ENCODE measurements around the gene NAIF1.
"Not testable (repeated sequence)": the region's sequence is repeated elsewhere in the genome, so short reads cannot be mapped to it uniquely, and the experiment has no call there.

NAIF1 gene

GRCh38 chr9:128072144-128073021 is 5.3 kb upstream of the NAIF1 start:
- TF ChIP-seq, protein P1, sequence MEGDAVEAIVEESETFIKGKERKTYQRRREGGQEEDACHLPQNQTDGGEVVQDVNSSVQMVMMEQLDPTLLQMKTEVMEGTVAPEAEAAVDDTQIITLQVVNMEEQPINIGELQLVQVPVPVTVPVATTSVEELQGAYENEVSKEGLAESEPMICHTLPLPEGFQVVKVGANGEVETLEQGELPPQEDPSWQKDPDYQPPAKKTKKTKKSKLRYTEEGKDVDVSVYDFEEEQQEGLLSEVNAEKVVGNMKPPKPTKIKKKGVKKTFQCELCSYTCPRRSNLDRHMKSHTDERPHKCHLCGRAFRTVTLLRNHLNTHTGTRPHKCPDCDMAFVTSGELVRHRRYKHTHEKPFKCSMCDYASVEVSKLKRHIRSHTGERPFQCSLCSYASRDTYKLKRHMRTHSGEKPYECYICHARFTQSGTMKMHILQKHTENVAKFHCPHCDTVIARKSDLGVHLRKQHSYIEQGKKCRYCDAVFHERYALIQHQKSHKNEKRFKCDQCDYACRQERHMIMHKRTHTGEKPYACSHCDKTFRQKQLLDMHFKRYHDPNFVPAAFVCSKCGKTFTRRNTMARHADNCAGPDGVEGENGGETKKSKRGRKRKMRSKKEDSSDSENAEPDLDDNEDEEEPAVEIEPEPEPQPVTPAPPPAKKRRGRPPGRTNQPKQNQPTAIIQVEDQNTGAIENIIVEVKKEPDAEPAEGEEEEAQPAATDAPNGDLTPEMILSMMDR (IDR thresholded peaks at IDR 0.05; ENCODE audit: control insufficient read depth, insufficient read depth, low read depth, low read length, missing control alignments): no peak
- no peak overlapping the region for H3K4me3 ChIP-seq (ENCODE audit: control insufficient read depth, low read depth, low read length)
- DNase-seq (ENCODE audit: low read depth): peak; percentile 40

GRCh38 chr9:128071475-128071874 is 4.4 kb upstream of the NAIF1 start:
- DNase-seq (ENCODE audit: low read depth); H3K4me3 ChIP-seq (ENCODE audit: control insufficient read depth, low read depth, low read length): not testable (repeated sequence)

DNA sequence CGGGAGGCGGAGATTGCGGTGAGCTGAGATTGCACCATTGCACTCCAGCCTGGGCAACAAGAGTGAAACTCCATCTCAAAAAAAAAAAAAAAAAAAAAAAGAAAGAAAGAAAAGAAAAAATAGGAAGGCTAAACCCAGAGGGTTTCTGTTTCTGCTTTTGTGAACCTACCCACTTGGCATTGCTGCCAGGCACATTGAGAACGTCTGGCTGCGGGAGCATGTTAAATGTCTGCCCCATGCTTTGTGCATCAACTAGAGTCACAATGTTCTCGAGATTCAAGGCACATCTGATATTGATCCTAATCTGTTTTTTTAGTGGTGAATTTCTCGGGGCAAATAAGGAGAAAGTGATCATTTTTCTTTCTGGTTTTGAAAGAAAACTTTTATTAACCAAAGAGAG is 3.8 kb upstream of the NAIF1 start:
- DNase-seq (ENCODE audit: low read depth): no peak
- TF ChIP-seq, protein P1 (IDR thresholded peaks at IDR 0.05; ENCODE audit: control insufficient read depth, insufficient read depth, low read depth, low read length, missing control alignments): no peak
- no peak overlapping the region for H3K4me3 ChIP-seq (ENCODE audit: control insufficient read depth, low read depth, low read length)

DNA sequence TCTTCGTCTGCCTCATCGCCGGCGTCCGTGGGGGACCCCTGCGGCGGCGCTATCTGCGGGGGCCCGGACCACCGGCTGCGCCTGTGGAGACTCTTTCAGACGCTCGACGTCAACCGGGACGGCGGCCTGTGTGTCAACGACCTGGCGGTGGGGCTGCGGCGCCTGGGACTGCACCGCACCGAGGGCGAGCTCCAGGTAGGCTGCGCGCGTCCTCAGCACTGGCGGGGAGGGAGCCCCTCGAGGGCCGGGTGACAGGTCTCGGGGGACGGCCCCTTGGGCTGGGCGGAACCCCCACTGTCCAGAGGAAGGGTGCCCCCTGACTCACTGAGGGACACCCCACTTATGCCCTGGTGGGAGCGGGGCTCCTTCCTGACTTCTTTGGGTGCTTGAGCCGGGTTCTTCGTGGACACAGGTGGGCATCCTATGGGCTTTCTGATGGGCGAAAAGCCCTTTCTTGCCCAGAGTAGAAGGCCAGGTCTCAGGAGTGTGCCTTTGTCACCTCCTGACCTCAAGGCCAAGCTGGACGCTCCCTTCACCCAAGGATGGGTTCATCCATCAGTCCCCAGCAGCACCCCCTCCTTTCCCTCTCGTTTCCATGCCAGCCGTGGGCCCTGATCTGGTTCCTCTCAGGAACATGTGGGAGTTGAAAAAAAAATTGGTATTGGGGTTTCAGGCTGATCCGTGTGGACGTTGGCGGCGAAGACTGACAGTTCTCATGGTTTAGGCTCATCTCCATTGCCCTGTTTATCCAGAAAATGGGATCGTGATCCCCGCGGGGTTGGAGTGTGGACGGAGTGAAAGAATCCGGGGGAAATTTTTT is 1.5 kb upstream of the NAIF1 start:
- peak overlapping the region; percentile 74 for H3K4me3 ChIP-seq (ENCODE audit: control insufficient read depth, low read depth, low read length)
- DNase-seq (ENCODE audit: low read depth): no peak
- TF ChIP-seq, protein P1 (IDR thresholded peaks at IDR 0.05; ENCODE audit: control insufficient read depth, insufficient read depth, low read depth, low read length, missing control alignments): no peak

DNA sequence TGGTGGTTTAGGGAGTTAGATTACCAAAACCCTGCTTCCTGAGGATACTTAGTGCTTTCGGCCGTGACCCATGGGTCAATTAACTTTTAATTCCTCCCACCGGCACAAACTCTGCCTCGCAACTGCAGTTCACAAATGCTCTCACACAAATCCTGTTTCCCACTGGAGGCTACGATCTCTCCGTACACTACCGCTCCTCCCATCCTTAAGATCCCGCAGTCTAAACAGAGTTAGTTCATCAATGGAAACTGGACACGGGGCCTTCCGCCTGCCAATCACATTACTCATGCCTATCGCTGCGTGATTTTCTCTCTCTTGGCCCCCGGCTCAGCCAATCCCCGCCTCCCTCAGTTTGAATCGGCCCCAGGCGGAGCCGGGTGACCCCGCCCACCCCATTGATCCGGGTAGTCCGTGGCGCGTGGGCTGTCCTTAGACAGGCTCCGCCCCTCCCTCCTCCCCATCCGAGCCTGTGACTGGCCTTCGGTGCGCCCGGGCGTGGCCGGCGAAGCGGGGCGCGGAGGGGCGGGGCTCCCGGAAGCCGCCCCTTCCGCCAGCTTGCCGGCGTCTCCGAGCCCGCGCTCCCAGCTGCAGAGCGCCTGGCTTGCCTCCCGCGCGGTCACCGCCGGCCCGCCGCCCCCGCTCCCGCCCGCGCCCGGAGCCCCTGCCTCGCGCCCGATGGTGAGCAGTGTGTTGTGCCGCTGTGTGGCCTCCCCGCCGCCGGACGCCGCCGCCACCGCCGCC is 695 bp upstream of the NAIF1 start, which contains the start of gene SLC25A25:
TSS of gene SLC25A25 (plus strand) at position 588 of the 741 bp plus-strand sequence. CDS start at position 676, 88 bp downstream.
- peak within 1 kb of the TSS; percentile 74 for H3K4me3 ChIP-seq (ENCODE audit: control insufficient read depth, low read depth, low read length)

DNA sequence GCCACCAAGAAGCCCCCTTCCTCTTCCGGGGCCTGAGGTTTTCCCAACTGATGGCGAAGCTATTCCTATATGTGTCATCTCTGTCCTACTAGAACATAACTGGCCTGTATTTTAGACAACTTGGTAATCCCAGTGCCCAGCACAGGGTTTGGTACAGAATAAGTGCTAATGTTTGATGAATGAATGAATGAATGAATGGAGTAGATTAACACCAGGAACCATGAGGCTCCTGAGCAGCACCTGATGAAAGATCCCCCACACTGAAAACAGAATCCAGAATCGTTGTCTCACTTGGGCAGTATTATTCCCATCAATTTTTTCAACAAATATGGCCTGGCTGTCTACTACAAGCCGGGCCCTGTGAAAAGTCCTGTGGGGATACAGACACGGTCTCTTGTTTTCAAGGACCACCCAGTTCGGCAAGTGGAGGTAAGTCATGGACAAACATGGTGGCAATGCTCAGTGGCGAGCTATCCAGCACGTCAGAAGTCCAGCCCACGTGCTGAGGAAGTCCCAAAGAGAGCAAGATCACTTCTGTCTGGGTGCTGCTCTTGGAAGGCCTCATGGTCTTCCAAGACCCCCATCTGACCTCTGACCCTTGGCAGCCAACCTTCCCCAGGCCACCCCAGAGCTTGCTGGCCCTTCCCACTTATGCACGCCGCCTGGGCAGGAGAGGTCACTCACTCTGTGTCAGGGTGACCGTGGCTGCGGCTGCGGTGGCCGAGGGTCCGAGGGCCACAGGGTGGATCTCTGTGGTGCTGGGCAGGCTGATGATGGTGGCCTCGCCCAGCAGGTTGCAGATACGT is 1.0 kb downstream of the NAIF1 start:
- no peak for DNase-seq (ENCODE audit: low read depth)
- TF ChIP-seq, protein P1 (IDR thresholded peaks at IDR 0.05; ENCODE audit: control insufficient read depth, insufficient read depth, low read depth, low read length, missing control alignments): no peak
- H3K4me3 ChIP-seq (ENCODE audit: control insufficient read depth, low read depth, low read length): peak overlapping the region; percentile 57

More for the DNA sequence above, 695 bp upstream of the NAIF1 start, which contains the start of gene SLC25A25:
- DNase-seq (ENCODE audit: low read depth): peak; percentile 95
- TF ChIP-seq, protein P1 (IDR thresholded peaks at IDR 0.05; ENCODE audit: control insufficient read depth, insufficient read depth, low read depth, low read length, missing control alignments): no peak

Measured in AG09309 (cell line).